Measurements from ENCODE around the gene PROX2.

Gene PROX2, protein sequence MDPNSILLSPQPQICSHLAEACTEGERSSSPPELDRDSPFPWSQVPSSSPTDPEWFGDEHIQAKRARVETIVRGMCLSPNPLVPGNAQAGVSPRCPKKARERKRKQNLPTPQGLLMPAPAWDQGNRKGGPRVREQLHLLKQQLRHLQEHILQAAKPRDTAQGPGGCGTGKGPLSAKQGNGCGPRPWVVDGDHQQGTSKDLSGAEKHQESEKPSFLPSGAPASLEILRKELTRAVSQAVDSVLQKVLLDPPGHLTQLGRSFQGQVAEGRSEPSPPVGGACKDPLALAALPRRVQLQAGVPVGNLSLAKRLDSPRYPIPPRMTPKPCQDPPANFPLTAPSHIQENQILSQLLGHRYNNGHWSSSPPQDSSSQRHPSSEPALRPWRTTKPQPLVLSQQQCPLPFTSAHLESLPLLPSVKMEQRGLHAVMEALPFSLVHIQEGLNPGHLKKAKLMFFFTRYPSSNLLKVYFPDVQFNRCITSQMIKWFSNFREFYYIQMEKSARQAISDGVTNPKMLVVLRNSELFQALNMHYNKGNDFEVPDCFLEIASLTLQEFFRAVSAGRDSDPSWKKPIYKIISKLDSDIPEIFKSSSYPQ

GRCh38 chr14:74875941-74876913 lies at the start of gene PROX2:
Gene PROX2, minus strand, starts transcription at chr14:74876145. Its CDS starts 12,311 bp downstream, at chr14:74863834.
- DNase-seq (ENCODE audit: low spot score): peak; percentile 18

GRCh38 chr14:74924061-74924460 lies 48.1 kb upstream of the PROX2 start:
- no peak for DNase-seq (ENCODE audit: low spot score)

- peak; percentile 50 for DNase-seq (ENCODE audit: low spot score)
These were observed 46.9 kb upstream of the PROX2 start, which contains the start of gene RPS6KL1 for GRCh38 chr14:74922752-74923401. Gene RPS6KL1, minus strand, starts transcription at chr14:74923260. Its CDS starts 1,719 bp downstream, at chr14:74921541.

GRCh38 chr14:74921987-74922751 lies 46.2 kb upstream of the PROX2 start:
- DNase-seq (ENCODE audit: low spot score): no peak

GRCh38 chr14:74921053-74921620 lies 45.2 kb upstream of the PROX2 start:
- no peak for DNase-seq (ENCODE audit: low spot score)

GRCh38 chr14:74920281-74920680 lies 44.3 kb upstream of the PROX2 start:
- DNase-seq (ENCODE audit: low spot score): no peak

DNA sequence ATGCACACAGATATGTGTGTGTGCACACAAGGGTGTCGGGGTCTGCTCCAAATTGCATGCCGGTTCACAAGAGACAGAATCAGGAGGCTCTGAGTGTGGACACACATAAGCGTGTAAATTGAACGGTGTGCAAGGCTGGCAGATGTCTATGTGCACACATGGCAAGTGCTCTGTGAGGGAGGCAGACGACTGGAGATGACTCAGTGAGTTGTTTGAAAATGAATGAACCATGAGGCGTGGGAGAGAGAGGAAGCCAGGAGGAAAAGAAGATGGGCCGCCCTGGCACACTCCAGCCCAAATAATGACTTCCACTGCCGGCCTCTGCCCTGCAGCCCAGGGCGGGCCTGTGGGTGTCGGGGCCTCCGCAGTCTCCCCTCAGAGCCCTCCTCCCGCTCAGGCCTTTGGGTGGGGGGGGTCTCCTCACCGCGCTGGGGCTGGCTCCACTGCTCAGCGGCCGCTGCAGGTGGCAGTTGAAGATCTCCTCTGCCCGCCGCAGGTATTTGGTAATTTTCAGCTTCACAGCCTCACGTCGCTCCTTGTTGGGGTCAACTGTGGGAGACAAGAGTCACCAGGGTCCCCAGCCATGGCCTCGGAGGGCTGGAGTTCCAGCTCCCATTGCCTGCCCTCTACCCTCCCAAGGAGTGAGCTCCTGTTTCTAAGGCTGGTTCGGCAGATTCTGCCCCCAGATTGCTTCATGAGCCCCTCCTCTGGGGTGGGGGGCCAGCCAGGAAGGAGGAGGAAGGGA lies 43.6 kb upstream of the PROX2 start:
- no peak for DNase-seq (ENCODE audit: low spot score)

DNA sequence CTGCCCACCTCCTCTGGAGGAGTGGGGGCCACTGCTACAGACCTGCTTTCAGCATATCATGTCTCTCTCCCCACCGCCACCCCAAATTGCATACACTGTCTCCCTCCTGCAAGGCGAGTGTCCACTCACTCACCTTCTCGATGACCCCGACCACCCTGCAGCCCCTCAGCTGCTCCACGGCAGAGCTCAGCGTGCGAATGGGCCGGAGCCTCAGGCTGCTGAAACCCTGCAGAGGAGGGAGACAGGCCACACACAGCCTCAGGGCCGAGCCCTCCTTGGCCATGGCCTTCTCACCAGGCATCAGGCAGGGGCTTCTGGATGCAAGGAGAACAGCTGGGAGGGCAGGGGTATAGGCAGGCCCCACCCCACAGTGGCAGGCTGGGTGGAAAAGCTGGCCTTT lies 42.4 kb upstream of the PROX2 start:
- DNase-seq (ENCODE audit: low spot score): no peak

DNA sequence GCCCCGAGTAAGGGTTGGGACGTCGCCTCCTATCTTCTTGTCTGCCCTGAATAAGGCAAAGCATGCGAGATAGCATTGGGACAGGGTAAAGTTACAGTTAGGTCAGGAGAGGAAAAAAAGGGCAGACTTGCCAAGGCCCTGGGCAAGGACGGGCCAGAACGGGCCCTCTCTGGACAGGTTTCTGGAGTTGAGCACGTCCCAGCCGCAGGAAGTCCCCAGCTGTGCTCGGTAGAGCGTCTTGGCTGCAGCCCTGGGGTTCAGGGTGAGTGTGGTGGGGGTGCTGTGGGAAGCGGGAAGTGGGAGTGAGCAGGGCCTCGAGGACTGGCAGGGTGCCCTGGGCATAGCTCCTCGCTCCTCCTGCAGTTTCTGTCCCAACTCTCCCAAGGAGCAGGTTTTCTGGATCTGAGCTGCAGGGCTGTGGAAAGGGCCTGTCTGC lies 41.7 kb upstream of the PROX2 start:
- no peak for DNase-seq (ENCODE audit: low spot score)

DNA sequence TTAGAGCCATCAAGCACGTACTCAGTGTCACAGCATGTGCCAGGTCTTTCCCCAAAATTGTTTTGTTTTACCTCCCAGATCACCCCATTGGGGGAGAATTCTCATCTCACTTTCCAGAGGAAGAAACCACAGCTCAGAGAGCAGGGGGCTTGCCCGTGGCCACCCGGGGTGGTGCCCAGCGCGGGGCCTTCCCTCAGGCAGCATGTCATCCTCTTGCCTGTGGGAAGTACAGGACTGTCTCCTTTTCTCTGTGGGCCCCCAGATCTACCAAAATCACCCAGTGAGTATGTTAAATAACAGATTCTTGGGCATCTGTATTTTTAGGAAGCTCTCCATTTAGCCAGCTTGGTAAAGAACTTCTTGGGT lies 41.2 kb upstream of the PROX2 start:
- DNase-seq (ENCODE audit: low spot score): no peak

- DNase-seq (ENCODE audit: low spot score): no peak
These were observed 39.9 kb upstream of the PROX2 start for GRCh38 chr14:74915826-74916225.

GRCh38 chr14:74915426-74915825 lies 39.5 kb upstream of the PROX2 start:
- no peak for DNase-seq (ENCODE audit: low spot score)

- no peak for DNase-seq (ENCODE audit: low spot score)
These were observed 38.1 kb upstream of the PROX2 start for GRCh38 chr14:74913986-74914573.

DNA sequence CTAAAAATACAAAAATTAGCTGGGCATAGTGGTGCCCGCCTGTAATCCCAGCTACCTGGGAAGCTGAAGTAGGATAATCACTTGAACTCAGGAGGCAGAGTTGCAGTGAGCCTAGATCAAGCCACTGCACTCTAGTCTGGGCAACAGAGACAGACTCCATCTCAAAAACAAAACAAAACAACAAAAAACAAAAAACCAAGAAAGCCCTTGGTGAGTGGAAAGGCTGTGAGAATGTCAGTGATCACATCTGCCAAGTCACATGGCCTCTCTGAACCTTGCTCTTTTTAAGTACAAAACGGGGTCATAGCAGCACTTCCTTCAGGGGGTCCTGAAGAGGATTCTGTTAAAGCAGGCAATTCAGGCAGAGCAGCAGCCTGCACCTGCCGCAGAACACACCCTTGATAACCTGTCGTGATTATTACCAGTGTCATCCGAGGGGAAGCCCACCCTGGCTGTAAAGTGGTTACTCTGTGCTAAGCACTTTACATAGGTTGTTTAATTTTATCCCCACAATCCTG lies 37.5 kb upstream of the PROX2 start:
- no peak for DNase-seq (ENCODE audit: low spot score)

DNA sequence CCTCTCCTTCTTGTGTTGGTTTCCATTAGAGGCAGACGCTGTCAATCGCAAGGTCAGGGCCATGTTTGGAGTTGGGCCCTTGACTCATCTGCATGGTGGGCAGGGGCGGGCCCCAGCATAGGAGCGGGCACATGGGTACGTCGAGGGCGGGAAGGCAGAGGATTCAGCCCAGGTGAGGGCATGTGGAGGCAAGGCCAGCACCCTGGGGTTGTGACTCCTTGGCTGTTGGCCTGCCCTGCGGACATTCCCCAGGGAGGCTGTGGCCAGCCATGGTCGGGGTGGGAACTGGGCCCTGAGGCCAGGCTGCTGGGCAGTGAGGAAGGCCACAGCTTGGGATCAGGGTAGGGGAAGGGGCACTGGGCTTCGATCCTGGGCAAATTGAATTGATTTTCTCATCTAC lies 36.9 kb upstream of the PROX2 start:
- no peak for DNase-seq (ENCODE audit: low spot score)

DNA sequence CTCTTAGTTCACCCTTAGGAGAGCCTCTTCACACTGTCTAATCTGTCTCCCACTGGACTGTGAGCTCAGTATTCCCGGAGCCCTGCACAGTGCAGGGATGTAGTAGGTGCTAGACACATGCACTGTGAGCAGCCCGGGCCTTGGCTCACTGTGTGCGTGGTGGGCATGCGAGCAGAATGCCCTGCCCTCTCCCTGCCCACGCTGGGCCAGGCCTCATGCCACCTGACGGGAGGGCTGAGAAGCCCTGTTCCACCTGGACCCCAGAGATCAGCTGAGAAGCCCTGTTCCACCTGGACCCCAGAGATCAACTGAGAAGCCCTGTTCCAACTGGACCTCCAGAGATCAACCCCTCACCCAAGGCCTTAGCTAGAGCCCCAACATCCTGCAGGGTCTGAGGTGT lies 36.2 kb upstream of the PROX2 start:
- DNase-seq (ENCODE audit: low spot score): no peak

GRCh38 chr14:74911704-74912103 lies 35.8 kb upstream of the PROX2 start:
- DNase-seq (ENCODE audit: low spot score): no peak

DNA sequence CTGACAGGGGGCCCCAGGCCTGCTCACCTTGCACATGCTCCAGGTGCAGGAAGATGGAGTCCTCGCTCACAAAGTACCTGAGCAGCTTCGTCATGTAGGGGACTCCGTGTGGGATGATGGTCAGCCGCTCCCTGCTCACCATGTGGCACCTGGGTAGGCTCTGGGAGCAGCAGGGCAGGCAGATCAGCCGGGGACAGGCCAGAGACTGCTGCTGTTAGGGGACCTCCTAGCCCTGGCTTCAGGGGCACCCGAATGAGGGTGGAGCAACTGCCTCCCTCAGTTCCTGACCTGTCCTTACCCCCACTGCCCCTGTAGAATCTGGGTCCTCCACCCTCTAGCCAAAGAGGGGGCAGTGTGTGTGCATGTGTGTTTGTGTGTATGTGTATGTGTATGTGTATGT lies 35.3 kb upstream of the PROX2 start:
- DNase-seq (ENCODE audit: low spot score): no peak

- DNase-seq (ENCODE audit: low spot score): no peak
These were observed 34.6 kb upstream of the PROX2 start for GRCh38 chr14:74910556-74910955.

Measured in CD4-positive, alpha-beta T cell treated with Interleukin-6 at 100 ng/mL for 8 hours (primary cell).